ENCODE data around the gene TCN2.

- no peak for TF ChIP-seq POLR2A (IDR thresholded peaks at IDR 0.05; ENCODE audit: low read depth, low read length)
- no peak for TF ChIP-seq CTCF (conservative IDR thresholded peaks at IDR 0.05; ENCODE audit: low read depth, low read length)
- TF ChIP-seq CHD1 (IDR thresholded peaks at IDR 0.05; ENCODE audit: low read depth, low read length), result no peak
- TF ChIP-seq BHLHE40 (IDR thresholded peaks at IDR 0.05; ENCODE audit: low read depth, low read length), result no peak
- TF ChIP-seq MXI1 (IDR thresholded peaks at IDR 0.05; ENCODE audit: borderline replicate concordance, low read depth, low read length), result no peak
- TF ChIP-seq CEBPB (IDR thresholded peaks at IDR 0.05; ENCODE audit: low read depth, low read length), result no peak
- TF ChIP-seq SMC3 (IDR thresholded peaks at IDR 0.05; ENCODE audit: low read depth, low read length), result no peak
- no peak for TF ChIP-seq ELK1 (IDR thresholded peaks at IDR 0.05; ENCODE audit: borderline replicate concordance, low read depth, low read length)
- no peak for TF ChIP-seq RFX5 (IDR thresholded peaks at IDR 0.05; ENCODE audit: low read depth, low read length)
- no peak for TF ChIP-seq NFE2L2 (IDR thresholded peaks at IDR 0.05; ENCODE audit: low read depth, low read length)
- no peak for TF ChIP-seq MAZ (IDR thresholded peaks at IDR 0.05; ENCODE audit: borderline replicate concordance, low read depth, low read length)
- TF ChIP-seq RCOR1 (IDR thresholded peaks at IDR 0.05; ENCODE audit: insufficient replicate concordance, low read length), result no peak
- TF ChIP-seq FOS (IDR thresholded peaks at IDR 0.05; ENCODE audit: low read depth, low read length), result no peak
- TF ChIP-seq MAFK (IDR thresholded peaks at IDR 0.05; ENCODE audit: low read depth, low read length), result no peak
These were observed 5.5 kb upstream of the TCN2 start for GRCh38 chr22:30601464-30601863.
